Activated effector memory CD4-positive, alpha-beta T cell treated with anti-CD3 and anti-CD28 coated beads, Interleukin-2, amount 50 U/mL, for 16 hours (primary cell): ENCODE data around the gene SORCS2.

Experiments used
- DNase-seq: peaks from one replicate; pipeline ENCODE4 v3.0.0-alpha.2; 2020

SORCS2 gene

GRCh38 chr4:7160951-7161440 is 31.3 kb upstream of the SORCS2 start:
- peak; percentile 41 for DNase-seq

GRCh38 chr4:7161721-7162214 is 30.6 kb upstream of the SORCS2 start:
- peak; percentile 27 for DNase-seq

GRCh38 chr4:7165056-7165873 is 27.1 kb upstream of the SORCS2 start:
- DNase-seq, result peak; percentile 43

DNA sequence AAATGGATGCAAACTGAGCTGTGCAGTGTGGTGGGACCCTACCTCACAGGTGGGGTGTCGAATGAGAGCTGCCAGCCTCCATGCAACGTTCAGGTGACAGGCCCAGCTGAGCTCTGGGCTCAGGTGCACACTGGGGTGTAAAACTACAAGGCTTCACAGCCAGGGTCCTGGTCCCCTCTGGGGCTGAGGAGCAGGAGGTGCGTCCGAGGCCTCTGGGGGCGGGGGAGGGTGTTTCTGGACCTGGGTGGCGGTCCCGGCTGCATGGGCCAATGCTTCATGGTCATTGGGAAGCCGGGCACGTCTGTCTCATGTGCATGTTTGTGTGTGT is 26.5 kb upstream of the SORCS2 start:
- DNase-seq, result peak; percentile 57

GRCh38 chr4:7166237-7166636 is 26.1 kb upstream of the SORCS2 start:
- no peak for DNase-seq

- DNase-seq, result peak; percentile 50
These were observed 25.2 kb upstream of the SORCS2 start for GRCh38 chr4:7166981-7167700.

GRCh38 chr4:7167706-7168105 is 24.6 kb upstream of the SORCS2 start:
- DNase-seq, result no peak

- DNase-seq, result peak; percentile 44
These were observed 24.2 kb upstream of the SORCS2 start for GRCh38 chr4:7168106-7168505.

- peak; percentile 16 for DNase-seq
These were observed 23.2 kb upstream of the SORCS2 start for GRCh38 chr4:7169134-7169533.

GRCh38 chr4:7170012-7170411 is 22.3 kb upstream of the SORCS2 start:
- peak; percentile 24 for DNase-seq

DNA sequence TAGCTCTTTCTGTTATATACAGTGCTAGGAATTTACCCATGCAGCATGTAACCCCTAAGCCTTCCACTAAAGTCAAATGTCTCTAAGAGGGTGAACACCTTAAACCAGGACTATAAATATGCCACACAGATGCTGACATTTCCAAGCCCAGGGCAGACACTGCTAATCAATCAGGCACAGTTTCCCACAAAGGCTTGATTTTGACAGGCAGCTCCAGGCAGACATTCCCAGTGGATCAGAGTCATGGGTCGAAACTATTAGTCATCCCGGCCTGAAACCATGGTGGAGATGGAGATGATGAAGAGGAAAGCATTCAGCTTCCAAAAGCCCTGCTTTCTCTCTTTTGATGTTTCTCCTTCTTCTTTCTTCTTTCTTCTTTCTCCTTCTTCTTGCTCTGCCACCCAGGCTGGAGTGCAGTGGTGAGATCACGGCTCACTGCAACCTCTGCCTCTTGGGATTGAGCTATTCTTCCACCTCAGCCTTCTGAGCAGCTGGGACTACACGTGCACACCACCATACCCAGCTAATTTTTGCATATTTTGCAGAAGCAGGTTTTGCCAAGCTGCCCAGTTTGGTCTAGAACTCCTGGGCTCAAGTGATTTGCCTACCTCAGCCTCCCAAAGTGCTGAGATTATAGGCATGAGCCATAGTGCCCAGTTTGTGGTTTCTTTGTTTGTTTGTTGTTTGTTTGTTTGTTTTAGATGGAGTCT is 21.0 kb upstream of the SORCS2 start:
- peak; percentile 14 for DNase-seq

DNA sequence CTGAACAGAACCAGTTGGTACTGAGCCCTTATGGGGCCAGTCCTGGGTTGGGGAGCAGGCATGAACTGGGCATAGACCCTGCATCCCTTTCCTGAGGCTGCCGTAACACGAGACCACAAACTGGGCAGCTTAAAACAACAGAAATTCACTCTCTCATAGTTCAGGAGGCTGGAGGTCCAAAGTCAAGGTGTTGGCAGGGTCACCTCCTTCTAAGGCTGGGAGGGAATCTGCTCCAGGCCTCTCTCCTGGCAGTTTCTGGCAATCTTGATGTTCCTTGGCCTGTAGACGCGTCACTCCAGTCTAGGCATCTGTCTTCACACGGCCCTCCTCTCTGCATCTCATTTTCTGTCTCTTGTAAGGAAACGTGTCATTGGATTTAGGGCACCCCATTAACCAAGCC is 19.8 kb upstream of the SORCS2 start:
- peak; percentile 16 for DNase-seq

DNA sequence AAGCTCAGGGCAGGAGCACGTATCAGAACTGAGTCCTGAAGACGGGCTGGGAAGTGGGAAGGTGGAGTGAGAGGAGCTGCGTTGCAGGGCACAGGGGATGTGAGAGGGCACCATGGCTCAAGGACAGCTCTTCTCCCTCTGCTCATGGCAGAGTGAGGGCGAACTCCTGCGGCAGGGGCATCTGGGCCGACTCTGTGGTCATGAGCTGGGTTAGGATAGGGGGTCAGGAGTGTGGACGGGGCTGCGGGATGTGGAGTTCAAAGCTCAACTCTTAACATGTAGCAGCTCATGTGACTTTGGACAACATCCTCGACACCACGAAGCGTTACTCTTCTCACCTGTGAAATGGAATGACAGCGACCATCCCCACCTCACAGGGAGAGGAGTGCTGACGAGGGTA is 19.4 kb upstream of the SORCS2 start:
- peak; percentile 49 for DNase-seq

GRCh38 chr4:7173841-7174449 is 18.4 kb upstream of the SORCS2 start:
- DNase-seq, result no peak

DNA sequence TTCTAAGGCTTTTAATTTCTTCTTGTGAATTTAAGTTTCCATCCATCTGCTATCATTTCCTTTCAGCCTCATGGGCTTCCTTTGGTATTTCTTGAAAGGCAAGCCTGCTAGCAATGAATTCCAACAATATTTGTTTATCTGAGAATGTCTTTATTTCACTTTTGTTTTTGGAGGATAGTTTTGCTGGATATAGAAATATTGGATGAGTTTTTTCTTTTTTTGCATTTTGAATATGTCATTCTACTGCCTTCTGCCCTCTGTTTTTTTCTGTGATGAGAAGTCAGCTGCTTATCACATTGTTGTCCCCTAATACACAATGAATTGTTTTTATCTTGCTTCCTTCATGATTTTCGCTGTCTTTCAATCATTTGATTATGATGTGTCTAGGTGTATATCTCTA is 13.2 kb upstream of the SORCS2 start:
- no peak for DNase-seq

- peak; percentile 4 for DNase-seq
These were observed 11.4 kb upstream of the SORCS2 start for GRCh38 chr4:7180938-7181337.

DNA sequence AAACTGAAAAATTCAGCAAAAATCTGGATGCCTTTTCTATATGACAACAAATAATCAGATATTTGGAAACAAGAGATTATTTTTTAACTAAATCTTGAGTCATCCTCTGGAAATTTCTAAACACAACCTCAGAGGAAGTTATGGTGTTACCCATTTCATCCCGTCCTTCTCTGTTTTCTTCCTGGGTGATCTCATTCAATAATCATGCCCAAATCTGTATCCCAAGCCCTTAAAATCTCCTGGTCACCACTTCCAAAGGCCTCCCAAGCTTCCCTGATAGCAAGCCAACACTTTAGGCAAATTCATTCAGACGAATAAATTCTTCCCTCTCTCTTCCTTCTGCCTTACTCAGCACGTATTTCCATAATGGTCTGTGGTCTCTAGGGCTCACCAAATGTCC is 9.7 kb upstream of the SORCS2 start:
- no peak for DNase-seq

GRCh38 chr4:7183161-7183560 is 9.2 kb upstream of the SORCS2 start:
- DNase-seq, result peak; percentile 55

DNA sequence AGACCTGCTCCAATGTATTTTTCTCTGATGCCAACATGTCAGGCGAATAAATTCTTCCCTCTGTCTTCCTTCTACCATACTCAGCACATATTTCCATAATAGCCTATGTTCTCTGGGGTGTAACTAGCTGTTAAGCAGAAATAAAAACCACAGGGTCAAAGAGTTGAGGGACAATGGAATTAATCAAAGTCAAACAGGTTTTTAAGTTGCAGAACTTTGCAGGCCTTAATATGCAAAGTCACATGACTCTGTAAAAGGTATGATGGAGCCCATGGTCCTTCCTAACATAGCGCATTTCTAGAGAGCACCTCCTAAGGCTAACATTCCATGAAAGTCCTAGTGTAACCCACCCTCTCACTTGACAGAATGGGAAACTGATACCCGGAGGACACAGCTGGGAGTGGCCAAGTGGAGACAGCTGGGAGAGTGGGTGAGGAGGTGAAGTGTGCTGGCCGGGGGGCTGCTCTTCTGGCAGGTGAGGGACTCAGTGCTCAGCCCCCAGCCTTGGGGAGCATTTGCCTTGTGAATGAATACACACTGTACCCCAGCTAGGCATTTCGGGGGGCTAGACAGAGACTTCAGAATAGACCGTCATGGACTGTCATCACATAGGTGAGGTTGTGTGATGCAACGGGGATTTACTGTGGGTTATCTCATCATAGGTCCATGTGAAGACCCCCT is 8.4 kb upstream of the SORCS2 start:
- peak; percentile 30 for DNase-seq

DNA sequence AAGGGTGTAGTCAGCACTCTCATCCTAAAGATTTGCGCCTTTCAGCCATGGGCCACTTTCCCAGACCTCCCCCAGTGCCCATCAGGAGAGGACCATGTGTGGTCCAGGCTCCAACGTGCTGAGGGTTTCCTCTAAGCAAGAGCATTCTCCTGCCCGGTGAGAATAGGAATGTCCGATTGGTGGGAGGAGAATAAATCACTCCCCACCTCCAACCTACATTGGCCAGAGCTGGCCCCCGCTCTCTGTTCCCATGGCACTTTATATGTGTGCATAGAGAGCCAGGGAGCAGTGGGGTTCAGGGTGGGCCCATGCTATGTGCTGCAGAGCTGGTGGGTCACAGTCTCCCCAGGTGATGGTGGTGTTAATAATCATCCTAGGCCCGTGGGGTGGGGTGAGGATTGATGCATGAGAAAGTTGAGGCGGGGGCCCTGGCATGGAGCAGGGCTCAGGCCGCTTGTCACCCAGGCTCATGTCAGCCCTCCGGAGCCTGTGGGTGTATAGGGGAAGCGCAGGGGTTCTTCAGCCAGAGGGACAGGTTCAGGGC is 6.8 kb upstream of the SORCS2 start:
- peak; percentile 47 for DNase-seq

DNA sequence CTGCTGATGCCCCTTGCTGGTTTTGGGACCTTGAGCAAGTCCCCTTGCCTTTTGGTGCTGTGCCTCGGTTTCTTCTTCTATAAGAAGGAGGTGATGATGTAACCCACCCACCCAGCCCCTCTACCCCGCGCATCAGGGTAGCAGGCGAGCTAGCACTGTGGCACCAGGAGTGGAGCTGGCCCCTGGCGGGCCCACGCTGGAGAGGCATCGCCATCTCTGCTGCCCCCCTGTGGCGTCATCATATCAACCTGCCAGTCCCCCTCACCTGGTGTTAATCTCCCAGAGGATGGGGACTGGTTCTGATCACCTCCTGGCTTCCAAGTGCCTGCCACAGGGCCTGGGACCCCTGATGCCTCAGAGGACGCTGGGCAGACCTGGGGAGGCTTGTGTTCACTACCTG is 6.3 kb upstream of the SORCS2 start:
- peak; percentile 60 for DNase-seq

- peak; percentile 9 for DNase-seq
These were observed 5.7 kb upstream of the SORCS2 start for GRCh38 chr4:7186516-7187167.
